ENCODE results near the gene NUP35. TPM values are rescaled to one million over a fixed set of nuclear protein-coding genes. Genes with fewer than 3 reads are reported as not detected.

NUP35 gene
- total RNA-seq, 2 donors from 2014 or later = 4.0 to 6.2 TPM

- ATAC-seq = no peak
Measured at GRCh38 chr2:183117226-183117625, 7.0 kb upstream of the NUP35 start.

GRCh38 chr2:183123117-183123958, 905 bp upstream of the NUP35 start:
- intact Hi-C loops (cut with DNase I) = no loop called here
- no peaks in the 10 kb centered on the region for H3K9me3 ChIP-seq
- H3K4me3 ChIP-seq = peak overlapping the region; percentile 38 to 92
- peak in 1 of 4 donors; percentile 13 for DNase-seq
- no peak for TF ChIP-seq CTCF (IDR thresholded peaks at IDR 0.05)
- no peak for TF ChIP-seq POLR2A (IDR thresholded peaks at IDR 0.05)
- no peaks in the 10 kb centered on the region for H3K27me3 ChIP-seq
- 19 to 23% methylated on average over 16 to 17 of the region's 17 CpGs for WGBS, 2 donors
- peaks cover 20% of the 10 kb centered on the region for H3K4me1 ChIP-seq
- ATAC-seq = peak; percentile 19
- peak overlapping the region; percentile 77 to 94 (median 90) for H3K27ac ChIP-seq
- H3K36me3 ChIP-seq (replicated peaks in 1 of 2; ENCODE audit: insufficient read depth in 1 of 2, low read depth in 2 of 2) = no peaks in the 10 kb centered on the region

More at GRCh38 chr2:183117226-183117625, 7.0 kb upstream of the NUP35 start:
- Histone ChIP-seq H3K4me3 (no peak overlapping the region), H3K27ac (no peak overlapping the region), H3K4me1 (no peaks in the 10 kb centered on the region), H3K36me3 (replicated peaks in 1 of 2; ENCODE audit: insufficient read depth in 1 of 2, low read depth in 2 of 2) (no peaks in the 10 kb centered on the region), H3K27me3 (no peaks in the 10 kb centered on the region), H3K9me3 (no peaks in the 10 kb centered on the region)
- intact Hi-C loops (cut with DNase I) = no loop called here
- TF ChIP-seq POLR2A (IDR thresholded peaks at IDR 0.05) = no peak
- no peak for TF ChIP-seq CTCF (IDR thresholded peaks at IDR 0.05)
- WGBS, 2 donors = 73 to 84% methylated on average over 3 of the region's 3 CpGs
- DNase-seq = no peak

- Histone ChIP-seq H3K36me3 (replicated peaks in 1 of 2; ENCODE audit: insufficient read depth in 1 of 2, low read depth in 2 of 2) (no peaks in the 10 kb centered on the region), H3K27ac (peak overlapping the region; percentile 77 to 94 (median 90)), H3K9me3 (no peaks in the 10 kb centered on the region), H3K4me1 (peaks cover 20% of the 10 kb centered on the region), H3K4me3 (peak overlapping the region; percentile 38 to 92), H3K27me3 (no peaks in the 10 kb centered on the region)
- 0 to 1% methylated on average over 7 of the region's 7 CpGs for WGBS, 2 donors
- intact Hi-C loops (cut with DNase I) = no loop called here
- no peak for TF ChIP-seq POLR2A (IDR thresholded peaks at IDR 0.05)
- TF ChIP-seq CTCF (IDR thresholded peaks at IDR 0.05) = no peak
- DNase-seq (no peak), ATAC-seq (no peak)
Measured at GRCh38 chr2:183123959-183124221, 353 bp upstream of the NUP35 start.

GRCh38 chr2:183124957-183125255, 663 bp downstream of the NUP35 start:
- peaks cover 20% of the 10 kb centered on the region for H3K4me1 ChIP-seq
- DNase-seq (no peak), ATAC-seq (no peak)
- TF ChIP-seq CTCF (IDR thresholded peaks at IDR 0.05) = no peak
- H3K27ac ChIP-seq = peak overlapping the region; percentile 77 to 94 (median 90)
- no peaks in the 10 kb centered on the region for H3K27me3 ChIP-seq
- peaks cover 2 to 5% of the 10 kb centered on the region in 2 donors for H3K36me3 ChIP-seq (replicated peaks in 1 of 2; ENCODE audit: insufficient read depth in 1 of 2, low read depth in 2 of 2)
- 0 to 1% methylated on average over 10 of the region's 10 CpGs for WGBS, 2 donors
- no peaks in the 10 kb centered on the region for H3K9me3 ChIP-seq
- intact Hi-C loops (cut with DNase I) = no loop called here
- H3K4me3 ChIP-seq = peak overlapping the region; percentile 38 to 92
